Amniotic stem cell (primary cell): ENCODE data around the gene PDE4DIP.
"Not testable (repeated sequence)": the region's sequence is repeated elsewhere in the genome, so short reads cannot be mapped to it uniquely, and the experiment has no call there.

Experiments
- DNase-seq: peaks from one replicate; lab custom pipeline; 2025; lab: John Stamatoyannopoulos, UW

The PDE4DIP gene

GRCh38 chr1:148874408-148875388 lies 30.5 kb downstream of the PDE4DIP start:
- DNase-seq, result not testable (repeated sequence)

GRCh38 chr1:148879812-148880416 lies 35.7 kb downstream of the PDE4DIP start:
- DNase-seq, result not testable (repeated sequence)

- DNase-seq, result not testable (repeated sequence)
Observed at GRCh38 chr1:148881261-148881660, 37.0 kb downstream of the PDE4DIP start.

DNA sequence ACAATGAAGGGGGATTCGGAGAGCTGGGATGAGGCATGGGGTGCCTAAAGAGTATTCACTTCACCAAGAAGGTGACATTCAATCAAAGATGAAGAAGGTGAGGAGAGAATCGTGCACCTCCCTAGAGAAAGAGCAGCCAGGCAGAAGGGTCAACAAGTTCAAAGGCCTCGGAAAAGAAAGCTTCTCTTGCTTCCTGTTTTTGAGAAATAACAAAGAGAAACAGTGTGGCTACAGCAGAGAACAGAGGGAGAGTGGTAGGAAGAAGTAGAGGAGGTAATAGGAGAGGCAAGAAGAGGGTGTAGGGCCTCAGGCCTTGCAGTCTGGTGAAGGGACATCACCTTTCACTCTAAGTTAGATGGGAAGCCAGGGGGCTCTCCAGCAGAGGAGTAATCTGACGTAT lies 41.0 kb downstream of the PDE4DIP start:
- DNase-seq, result not testable (repeated sequence)

DNA sequence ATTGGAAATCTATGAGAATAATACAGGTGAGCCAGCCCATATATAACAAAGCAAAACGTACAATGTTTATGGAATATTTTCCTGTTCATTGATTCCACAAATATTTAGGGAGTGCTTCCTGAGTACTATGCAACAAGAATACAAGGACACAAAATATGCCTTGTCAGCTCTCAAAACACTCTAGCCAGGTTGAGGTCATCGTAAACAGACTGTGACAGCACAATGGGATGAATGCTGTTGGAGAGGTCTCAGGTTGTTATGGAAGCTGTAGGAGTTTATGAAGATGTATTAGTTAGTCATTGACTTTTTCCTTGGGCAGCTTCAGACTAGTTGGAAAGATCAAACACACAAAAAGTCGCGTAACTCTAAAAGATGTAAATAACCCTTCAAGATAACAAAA lies 42.1 kb downstream of the PDE4DIP start:
- not testable (repeated sequence) for DNase-seq

- DNase-seq, result not testable (repeated sequence)
Observed at GRCh38 chr1:148888597-148888996, 44.4 kb downstream of the PDE4DIP start.

- DNase-seq, result not testable (repeated sequence)
Observed at GRCh38 chr1:148889267-148890074, 45.2 kb downstream of the PDE4DIP start.

GRCh38 chr1:148890075-148890568 lies 45.9 kb downstream of the PDE4DIP start:
- DNase-seq, result not testable (repeated sequence)

GRCh38 chr1:148894360-148895352 lies 50.4 kb downstream of the PDE4DIP start:
- DNase-seq, result not testable (repeated sequence)

GRCh38 chr1:148900026-148900425 lies 55.8 kb downstream of the PDE4DIP start:
- DNase-seq, result not testable (repeated sequence)

GRCh38 chr1:148900691-148901090 lies 56.5 kb downstream of the PDE4DIP start:
- DNase-seq, result not testable (repeated sequence)

DNA sequence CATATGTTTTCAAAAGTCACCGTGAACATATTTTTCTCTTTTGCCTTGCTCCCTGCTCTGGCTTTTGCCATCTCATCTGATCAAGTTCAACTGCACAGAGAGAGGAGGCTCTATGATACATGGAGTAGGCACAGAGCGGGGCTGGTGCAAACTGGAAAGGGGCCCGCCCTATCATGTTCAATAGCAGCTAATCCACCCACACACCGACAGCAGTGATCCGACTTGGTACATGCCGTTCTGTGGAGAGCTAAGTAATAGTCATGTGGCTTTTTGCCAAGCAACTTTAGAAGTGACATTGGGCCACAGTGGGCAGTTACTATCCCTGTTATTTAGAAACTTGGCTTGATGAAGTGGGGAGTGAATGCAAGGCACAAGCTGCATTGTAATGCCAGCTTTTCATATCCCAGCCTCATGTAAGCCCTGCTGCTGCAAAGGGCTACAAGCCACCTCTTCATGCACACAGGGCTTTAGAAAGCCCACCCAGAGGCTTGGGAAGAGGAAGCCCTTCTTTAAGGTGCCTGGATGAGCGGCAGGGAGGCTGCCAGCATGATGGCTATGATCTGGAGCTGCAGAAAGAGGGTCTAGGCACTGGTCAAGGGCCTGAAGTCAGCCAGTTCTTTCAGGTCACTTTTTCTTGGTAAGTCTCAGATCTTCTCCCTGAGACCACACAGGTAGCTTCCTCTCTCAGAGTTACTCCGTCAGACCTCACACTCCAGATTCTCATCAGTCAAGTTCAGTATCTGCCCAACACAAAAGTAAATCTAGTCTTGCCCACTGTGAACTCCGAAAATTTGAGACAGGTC lies 57.1 kb downstream of the PDE4DIP start:
- not testable (repeated sequence) for DNase-seq

- not testable (repeated sequence) for DNase-seq
Observed at GRCh38 chr1:148901953-148902341, 57.7 kb downstream of the PDE4DIP start.

GRCh38 chr1:148909219-148909826 lies 65.1 kb downstream of the PDE4DIP start:
- DNase-seq, result not testable (repeated sequence)

DNA sequence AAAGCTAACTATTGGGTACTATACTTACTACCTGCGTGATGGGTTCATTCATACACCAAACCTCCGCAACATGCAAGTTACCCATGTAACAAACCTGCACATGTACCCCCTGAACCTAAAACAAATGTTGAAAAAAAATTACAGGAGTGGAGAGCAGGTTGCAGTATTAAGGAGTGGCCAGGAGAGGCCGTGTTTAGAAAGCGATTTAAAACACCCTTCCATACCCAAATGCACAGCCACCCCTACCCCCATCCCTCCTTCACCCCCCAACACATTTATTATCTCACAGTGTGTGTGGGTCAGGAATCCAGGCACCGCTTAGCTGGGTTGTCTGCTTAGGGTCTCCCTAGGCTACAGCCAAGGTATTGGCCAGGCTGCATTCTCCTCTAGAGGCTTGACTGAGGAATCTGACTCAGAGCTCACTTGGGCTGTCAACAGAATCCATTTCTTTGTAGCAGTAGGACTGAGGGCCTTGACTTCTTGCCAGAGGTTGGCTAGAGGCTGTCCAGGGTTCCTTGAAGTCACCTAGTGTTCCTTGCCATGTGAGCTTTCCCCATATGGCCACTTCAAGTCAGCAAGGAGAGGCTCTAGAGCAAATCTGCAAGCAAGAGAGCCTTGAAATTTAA lies 67.2 kb downstream of the PDE4DIP start:
- DNase-seq, result not testable (repeated sequence)

DNA sequence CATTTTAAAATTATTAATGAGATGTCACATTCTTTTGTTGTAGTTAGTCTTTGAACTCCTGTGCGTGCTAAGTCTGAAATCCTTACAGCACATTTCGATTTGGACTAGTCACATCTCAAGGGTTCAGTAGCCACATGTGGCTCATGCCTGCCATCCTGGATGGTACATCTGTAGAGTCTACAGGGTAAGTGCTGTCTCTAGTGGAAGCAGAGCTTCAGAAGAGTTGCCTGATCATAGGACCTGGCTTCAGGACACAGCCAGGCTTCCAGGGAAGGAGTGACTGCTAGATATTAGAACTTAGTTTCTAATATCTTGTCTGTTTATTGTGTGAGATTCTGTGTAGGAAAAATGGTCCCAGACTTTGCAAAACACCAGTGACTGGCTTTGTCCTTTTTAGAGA lies 72.0 kb downstream of the PDE4DIP start:
- not testable (repeated sequence) for DNase-seq

DNA sequence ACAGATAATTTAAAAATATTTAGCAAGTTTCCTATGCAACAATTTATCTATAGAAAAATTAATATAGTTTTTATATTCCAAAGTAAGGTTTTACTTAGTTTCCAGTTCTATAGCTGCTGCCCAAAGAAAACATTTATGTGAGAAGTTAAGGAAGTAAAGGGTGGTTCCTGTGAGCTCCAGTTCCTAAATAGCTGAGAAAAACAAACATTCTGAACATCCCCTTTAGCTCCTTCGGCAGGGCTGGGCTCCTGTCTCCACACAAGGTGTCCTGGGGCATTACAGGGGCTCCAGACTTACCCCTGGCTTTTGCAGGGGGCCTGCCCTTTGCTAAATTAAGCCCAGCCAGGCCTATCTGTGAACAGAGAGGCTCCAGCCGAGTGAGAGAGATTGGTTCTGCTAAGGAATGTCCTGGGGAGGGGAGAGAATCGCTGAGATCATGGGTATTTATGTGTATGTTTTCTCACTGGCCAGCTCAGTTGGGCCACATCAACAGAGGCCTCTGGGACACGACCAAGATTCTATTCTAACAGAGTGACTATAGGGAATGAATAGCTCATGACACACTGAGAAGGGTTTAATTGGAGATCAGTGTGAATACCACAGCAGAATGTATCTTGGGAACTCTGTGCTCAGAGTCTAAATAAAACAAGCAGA lies 72.6 kb downstream of the PDE4DIP start:
- DNase-seq, result not testable (repeated sequence)

DNA sequence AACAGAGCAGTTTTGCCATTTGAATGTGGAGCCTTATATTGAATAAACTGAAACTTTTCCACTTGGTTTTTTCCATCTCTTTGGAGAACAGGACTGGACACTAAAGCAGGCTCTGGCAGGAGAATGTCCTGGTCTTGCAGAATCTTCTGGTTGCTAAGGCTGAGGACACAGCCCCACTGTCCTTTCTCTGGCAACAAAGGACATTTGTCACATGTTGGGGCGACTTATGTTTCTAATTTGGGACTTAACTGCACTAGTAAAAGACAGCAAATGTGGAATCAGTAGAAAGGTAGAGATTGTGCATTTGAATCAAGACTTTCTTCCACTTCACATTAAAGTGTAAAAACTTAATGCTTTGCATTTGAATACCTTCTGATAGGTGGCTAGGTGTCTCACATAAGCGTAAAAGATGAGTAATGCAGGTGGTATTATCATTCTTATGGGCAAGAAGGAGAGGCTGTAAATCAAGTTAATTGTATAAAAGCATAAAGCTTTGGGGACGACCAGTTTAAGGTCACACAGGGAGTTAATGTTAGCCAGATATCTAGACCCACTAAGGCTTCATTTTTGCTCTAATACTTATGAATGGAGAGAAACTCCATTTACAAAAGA lies 74.7 kb downstream of the PDE4DIP start:
- not testable (repeated sequence) for DNase-seq
